SK-N-SH (cell line): ENCODE measurements around the gene SLC16A10. TPM values are rescaled to one million over a fixed set of nuclear protein-coding genes. Genes with fewer than 3 reads are reported as not detected.

Source experiments
- CTCF ChIA-PET: fragments of 300-600, 350-600 bp; formaldehyde crosslinking; extraction: SDS; loops from one replicate; lab custom pipeline; 2021; lab: Yijun Ruan, JAX
- POLR2A ChIA-PET: fragments of 350-600 bp; sonication (Branson Sonifier 250); formaldehyde crosslinking; extraction: SDS; loops from one replicate; lab custom pipeline; 2020; ENCODE audit warnings: antibody characterized with exemption, inconsistent platforms; lab: Yijun Ruan, JAX
- DNase-seq: peaks from one replicate; pipeline ENCODE4 v3.0.0; 2012
- H2AFZ ChIP-seq: fragments of 200-600 bp; sonication (generic); 2 replicates; pipeline ENCODE4 v1.8.1; 2016; ENCODE audit warnings: antibody characterized with exemption, mild to moderate bottlenecking, low read depth
- H3F3A ChIP-seq: fragments of 200-600 bp; sonication (generic); replicated peaks from 2 replicates; pipeline ENCODE3; 2016; ENCODE audit warnings: antibody characterized with exemption, mild to moderate bottlenecking; ENCODE audit not compliant: insufficient read depth
- H3K27ac ChIP-seq, 2 experiments: fragments of 200-500 bp in 1 of 2; fragments of 200-600 bp in 1 of 2; sonication (Bioruptor generic) in 1 of 2; sonication (generic), shearing (Covaris generic) in 1 of 2; 2 replicates each; pipeline versions ENCODE4 v1.5.1 to v1.6.1; 2014 to 2016; ENCODE audit warnings: low read depth in 2 of 2, inconsistent platforms in 1 of 2, low read length in 1 of 2, mild to moderate bottlenecking in 1 of 2, mixed read lengths in 1 of 2
- H3K27me3 ChIP-seq: fragments of 200-600 bp; sonication (generic), shearing (Covaris generic); 2 replicates; pipeline ENCODE4 v1.6.1; 2016; ENCODE audit warnings: mixed run types; ENCODE audit not compliant: insufficient read depth
- H3K36me3 ChIP-seq, 2 experiments: fragments of 200-500 bp in 1 of 2; fragments of 200-600 bp in 1 of 2; sonication (Bioruptor generic) in 1 of 2; sonication (generic) in 1 of 2; replicated peaks in 1 of 2; 2 replicates each; pipeline versions ENCODE3 to v1.5.1; 2014 to 2016; ENCODE audit warnings: low read length in 1 of 2, mild to moderate bottlenecking in 1 of 2; ENCODE audit not compliant: insufficient read depth in 2 of 2, control insufficient read depth in 1 of 2
- H3K4me1 ChIP-seq, 2 experiments: fragments of 200-500 bp in 1 of 2; fragments of 200-600 bp in 1 of 2; sonication (Bioruptor generic) in 1 of 2; sonication (generic), shearing (Covaris generic) in 1 of 2; 2 replicates each; pipeline versions ENCODE4 v1.5.1 to v1.6.1; 2014 to 2016; ENCODE audit warnings: low read depth in 1 of 2, low read length in 1 of 2, mixed run types in 1 of 2; ENCODE audit not compliant: insufficient read depth in 2 of 2, control insufficient read depth in 1 of 2
- H3K4me2 ChIP-seq: fragments of 200-600 bp; sonication (generic), shearing (Covaris generic); 2 replicates; pipeline ENCODE4 v1.6.1; 2017; ENCODE audit warnings: mixed run types
- H3K4me3 ChIP-seq, 2 experiments: fragments of 200-500 bp in 1 of 2; fragments of 200-600 bp in 1 of 2; sonication (Bioruptor generic) in 1 of 2; sonication (generic), shearing (Covaris generic) in 1 of 2; 2 replicates each; pipeline versions ENCODE4 v1.5.1 to v1.8.1; 2014 to 2016; ENCODE audit warnings: low read depth in 2 of 2, inconsistent platforms in 1 of 2, low read length in 1 of 2, mild to moderate bottlenecking in 1 of 2, mixed read lengths in 1 of 2, moderate library complexity in 1 of 2
- H3K79me2 ChIP-seq: fragments of 200-600 bp; sonication (generic); 2 replicates; pipeline ENCODE4 v1.8.1; 2017; ENCODE audit warnings: mild to moderate bottlenecking; ENCODE audit not compliant: insufficient read depth
- H3K9ac ChIP-seq: fragments of 200-600 bp; sonication (generic); 2 replicates; pipeline ENCODE4 v1.6.1; 2017; ENCODE audit warnings: mixed run types
- H3K9me2 ChIP-seq: fragments of 200-600 bp; sonication (generic); 2 replicates; pipeline ENCODE4 v1.6.1; 2017; ENCODE audit warnings: mixed run types
- H3K9me3 ChIP-seq: fragments of 200-600 bp; sonication (generic); 2 replicates; pipeline ENCODE4 v1.6.1; 2017; ENCODE audit warnings: mixed run types, mild to moderate bottlenecking, moderate library complexity
- H4K20me1 ChIP-seq: fragments of 200-600 bp; sonication (generic); 2 replicates; pipeline ENCODE4 v1.6.1; 2017; ENCODE audit warnings: mild to moderate bottlenecking, mixed run types; ENCODE audit not compliant: insufficient read depth
- FOXM1 ChIP-seq: IDR thresholded peaks from 2 replicates; pipeline ENCODE4 v1.4.0; 2012; ENCODE audit warnings: low read depth, mild to moderate bottlenecking
- GABPA ChIP-seq: IDR thresholded peaks from 2 replicates; pipeline ENCODE4 v1.4.0; 2012; ENCODE audit warnings: low read depth, mild to moderate bottlenecking
- MXI1 ChIP-seq: IDR thresholded peaks from 2 replicates; pipeline ENCODE4 v1.6.1; 2012; ENCODE audit warnings: mild to moderate bottlenecking, low read depth, low read length, improper control_type of control experiment
- NRF1 ChIP-seq: IDR thresholded peaks from 2 replicates; pipeline ENCODE4 v1.6.1; 2012; ENCODE audit warnings: low read depth, mild to moderate bottlenecking, low read length
- POLR2AphosphoS5 ChIP-seq: IDR thresholded peaks from 2 replicates; pipeline ENCODE4 v1.6.1; 2012; ENCODE audit warnings: low read depth, low read length
- RAD21 ChIP-seq: IDR thresholded peaks from 2 replicates; pipeline ENCODE4 v1.6.1; 2012; ENCODE audit warnings: mild to moderate bottlenecking, low read length
- RFX5 ChIP-seq: IDR thresholded peaks from 2 replicates; pipeline ENCODE4 v1.6.1; 2012; ENCODE audit warnings: mild to moderate bottlenecking, improper control_type of control experiment, low read length
- RXRA ChIP-seq: IDR thresholded peaks from 2 replicates; pipeline ENCODE4 v1.4.0; 2012; ENCODE audit warnings: low read depth, mild to moderate bottlenecking, borderline replicate concordance
- SMC3 ChIP-seq: IDR thresholded peaks from 2 replicates; pipeline ENCODE4 v1.6.1; 2012; ENCODE audit warnings: low read depth, low read length, improper control_type of control experiment
- TCF12 ChIP-seq: IDR thresholded peaks from 2 replicates; pipeline ENCODE4 v1.4.0; 2012
- WGBS: methylation state at CpG from one replicate; pipeline ENCODE4 v1.1.6; 2017; ENCODE audit warnings: low lambda C conversion rate; 5-methylcytosine and 5-hydroxymethylcytosine counted together
- polyA plus RNA-seq, 3 experiments: library from polyadenylated mRNA; depleted of rRNA; stranded (reverse); fragments of >200 nt; gene quantifications; 2 replicates each; pipeline ENCODE4 v1.2.3, GENCODE V29; 2012
- TF ChIP-seq, protein P1 (sequence below): IDR thresholded peaks from 2 replicates; pipeline ENCODE4 v1.4.0; 2012; ENCODE audit warnings: low read depth, borderline replicate concordance
- TF ChIP-seq, protein P2 (sequence below): fragments of 150-350 bp; IDR thresholded peaks from 2 replicates; pipeline ENCODE4 v1.6.1; 2017; ENCODE audit warnings: antibody characterized with exemption, low read length, low read depth, borderline replicate concordance
- TF ChIP-seq, protein P3 (sequence below): IDR thresholded peaks from 2 replicates; pipeline ENCODE4; 2012
- TF ChIP-seq, protein P4 (sequence below): IDR thresholded peaks from 2 replicates; pipeline ENCODE4 v1.6.1; 2012; ENCODE audit warnings: mild to moderate bottlenecking, low read depth, low read length, moderate library complexity
- TF ChIP-seq, protein P5 (sequence below): fragments of 200-600 bp; sonication (generic); IDR thresholded peaks from 2 replicates; pipeline ENCODE4 v1.6.1; 2017; ENCODE audit warnings: antibody characterized with exemption, mild to moderate bottlenecking, moderate library complexity
- TF ChIP-seq, protein P6 (sequence below): IDR thresholded peaks from 2 replicates; pipeline ENCODE4 v1.4.0; 2012; ENCODE audit warnings: low read depth

The SLC16A10 gene
- polyA plus RNA-seq, 1 of the 3 experiments (the other 2 are of a cell fraction) = 0.12 TPM

DNA sequence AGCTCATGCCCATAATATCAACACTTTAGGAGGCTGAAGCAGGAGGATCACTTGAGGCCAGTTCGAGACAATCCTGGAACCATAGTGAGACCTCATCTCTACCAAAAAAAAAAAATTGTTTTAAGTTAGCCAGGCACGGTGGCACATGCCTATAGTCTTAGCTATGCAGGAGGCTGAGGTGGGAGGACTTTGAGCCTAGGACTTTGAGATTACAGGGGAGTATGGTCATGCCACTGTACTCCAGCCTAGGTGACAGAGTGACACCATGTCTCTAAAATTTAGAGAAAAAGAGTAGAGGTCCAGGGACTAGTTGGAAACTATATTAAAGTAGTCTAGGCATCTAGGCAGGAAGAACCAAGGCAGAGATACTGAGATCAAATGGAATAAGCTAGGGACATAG lies 121.6 kb downstream of the SLC16A10 start:
- Histone ChIP-seq H3K9me3 (no peaks in the 10 kb centered on the region), H4K20me1 (no peaks in the 10 kb centered on the region), H3K36me3 (no peaks in the 10 kb centered on the region), H3K79me2 (no peaks in the 10 kb centered on the region), H2AFZ (no peak overlapping the region), H3K9ac (no peak overlapping the region), H3K4me1 (no peaks in the 10 kb centered on the region), H3F3A (no peaks in the 10 kb centered on the region), H3K4me3 (no peak overlapping the region), H3K27me3 (no peaks in the 10 kb centered on the region), H3K9me2 (no peaks in the 10 kb centered on the region), H3K4me2 (no peak overlapping the region), H3K27ac (no peak overlapping the region)
- CTCF ChIA-PET = interaction anchor here (0.6 to 5.8 kb wide), 17 partner anchors 9 to 216 kb away, joined by 3 to 108 read pairs (median 7); no protein-coding TSS in a partner anchor
- 60% methylated on average over 2 of the region's 2 CpGs for WGBS
- TF ChIP-seq, protein P1, sequence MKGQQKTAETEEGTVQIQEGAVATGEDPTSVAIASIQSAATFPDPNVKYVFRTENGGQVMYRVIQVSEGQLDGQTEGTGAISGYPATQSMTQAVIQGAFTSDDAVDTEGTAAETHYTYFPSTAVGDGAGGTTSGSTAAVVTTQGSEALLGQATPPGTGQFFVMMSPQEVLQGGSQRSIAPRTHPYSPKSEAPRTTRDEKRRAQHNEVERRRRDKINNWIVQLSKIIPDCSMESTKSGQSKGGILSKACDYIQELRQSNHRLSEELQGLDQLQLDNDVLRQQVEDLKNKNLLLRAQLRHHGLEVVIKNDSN = no peak
- TF ChIP-seq TCF12 = no peak
- TF ChIP-seq, protein P2, sequence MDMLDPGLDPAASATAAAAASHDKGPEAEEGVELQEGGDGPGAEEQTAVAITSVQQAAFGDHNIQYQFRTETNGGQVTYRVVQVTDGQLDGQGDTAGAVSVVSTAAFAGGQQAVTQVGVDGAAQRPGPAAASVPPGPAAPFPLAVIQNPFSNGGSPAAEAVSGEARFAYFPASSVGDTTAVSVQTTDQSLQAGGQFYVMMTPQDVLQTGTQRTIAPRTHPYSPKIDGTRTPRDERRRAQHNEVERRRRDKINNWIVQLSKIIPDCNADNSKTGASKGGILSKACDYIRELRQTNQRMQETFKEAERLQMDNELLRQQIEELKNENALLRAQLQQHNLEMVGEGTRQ = no peak
- no peak for TF ChIP-seq SMC3
- no peak for TF ChIP-seq NRF1
- TF ChIP-seq RXRA = no peak
- no peak for TF ChIP-seq POLR2AphosphoS5
- TF ChIP-seq FOXM1 = no peak
- TF ChIP-seq, protein P3, sequence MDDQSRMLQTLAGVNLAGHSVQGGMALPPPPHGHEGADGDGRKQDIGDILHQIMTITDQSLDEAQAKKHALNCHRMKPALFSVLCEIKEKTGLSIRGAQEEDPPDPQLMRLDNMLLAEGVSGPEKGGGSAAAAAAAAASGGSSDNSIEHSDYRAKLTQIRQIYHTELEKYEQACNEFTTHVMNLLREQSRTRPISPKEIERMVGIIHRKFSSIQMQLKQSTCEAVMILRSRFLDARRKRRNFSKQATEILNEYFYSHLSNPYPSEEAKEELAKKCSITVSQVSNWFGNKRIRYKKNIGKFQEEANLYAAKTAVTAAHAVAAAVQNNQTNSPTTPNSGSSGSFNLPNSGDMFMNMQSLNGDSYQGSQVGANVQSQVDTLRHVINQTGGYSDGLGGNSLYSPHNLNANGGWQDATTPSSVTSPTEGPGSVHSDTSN = no peak
- TF ChIP-seq GABPA = no peak
- POLR2A ChIA-PET = no interaction called here
- no peak for DNase-seq

DNA sequence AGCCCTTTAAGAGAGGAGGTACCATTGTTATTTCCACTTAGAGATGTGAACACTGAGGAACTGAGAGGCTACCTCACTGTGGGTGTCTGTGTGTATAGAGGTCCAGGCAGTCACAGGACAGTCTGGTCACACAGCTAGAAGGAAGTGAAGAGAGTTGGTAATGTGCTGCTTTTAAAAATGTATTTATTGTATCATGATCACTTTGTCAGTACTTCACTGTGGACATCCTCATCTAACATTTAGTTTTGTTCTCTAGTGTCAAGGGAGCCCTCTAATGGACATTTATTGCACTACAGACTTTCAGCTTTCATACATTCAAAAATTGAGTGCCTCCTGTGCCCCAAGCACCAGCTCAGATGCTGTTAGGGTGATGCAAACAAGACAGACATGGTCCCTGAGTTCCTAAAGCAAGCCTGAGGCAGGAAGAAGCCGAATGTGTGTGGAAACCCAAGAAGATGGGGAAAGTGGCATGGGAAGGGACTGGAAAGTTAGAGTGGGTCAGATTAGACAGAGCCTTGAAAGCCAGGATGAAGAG lies 123.0 kb downstream of the SLC16A10 start:
- Histone ChIP-seq H3K79me2 (no peaks in the 10 kb centered on the region), H2AFZ (0 out of 2 replicates have a peak overlapping the region, but pooled peaks have one; percentile 6), H3K36me3 (no peaks in the 10 kb centered on the region), H3K4me3 (no peak overlapping the region), H3K27me3 (no peaks in the 10 kb centered on the region), H4K20me1 (no peaks in the 10 kb centered on the region), H3K27ac (no peak overlapping the region), H3K4me1 (no peaks in the 10 kb centered on the region), H3K9ac (no peak overlapping the region), H3K9me3 (no peaks in the 10 kb centered on the region), H3K4me2 (no peak overlapping the region), H3F3A (no peaks in the 10 kb centered on the region), H3K9me2 (no peaks in the 10 kb centered on the region)
- WGBS = 4% methylated on average over 1 of the region's 1 CpG
- TF ChIP-seq MXI1 = no peak
- TF ChIP-seq, protein P4, sequence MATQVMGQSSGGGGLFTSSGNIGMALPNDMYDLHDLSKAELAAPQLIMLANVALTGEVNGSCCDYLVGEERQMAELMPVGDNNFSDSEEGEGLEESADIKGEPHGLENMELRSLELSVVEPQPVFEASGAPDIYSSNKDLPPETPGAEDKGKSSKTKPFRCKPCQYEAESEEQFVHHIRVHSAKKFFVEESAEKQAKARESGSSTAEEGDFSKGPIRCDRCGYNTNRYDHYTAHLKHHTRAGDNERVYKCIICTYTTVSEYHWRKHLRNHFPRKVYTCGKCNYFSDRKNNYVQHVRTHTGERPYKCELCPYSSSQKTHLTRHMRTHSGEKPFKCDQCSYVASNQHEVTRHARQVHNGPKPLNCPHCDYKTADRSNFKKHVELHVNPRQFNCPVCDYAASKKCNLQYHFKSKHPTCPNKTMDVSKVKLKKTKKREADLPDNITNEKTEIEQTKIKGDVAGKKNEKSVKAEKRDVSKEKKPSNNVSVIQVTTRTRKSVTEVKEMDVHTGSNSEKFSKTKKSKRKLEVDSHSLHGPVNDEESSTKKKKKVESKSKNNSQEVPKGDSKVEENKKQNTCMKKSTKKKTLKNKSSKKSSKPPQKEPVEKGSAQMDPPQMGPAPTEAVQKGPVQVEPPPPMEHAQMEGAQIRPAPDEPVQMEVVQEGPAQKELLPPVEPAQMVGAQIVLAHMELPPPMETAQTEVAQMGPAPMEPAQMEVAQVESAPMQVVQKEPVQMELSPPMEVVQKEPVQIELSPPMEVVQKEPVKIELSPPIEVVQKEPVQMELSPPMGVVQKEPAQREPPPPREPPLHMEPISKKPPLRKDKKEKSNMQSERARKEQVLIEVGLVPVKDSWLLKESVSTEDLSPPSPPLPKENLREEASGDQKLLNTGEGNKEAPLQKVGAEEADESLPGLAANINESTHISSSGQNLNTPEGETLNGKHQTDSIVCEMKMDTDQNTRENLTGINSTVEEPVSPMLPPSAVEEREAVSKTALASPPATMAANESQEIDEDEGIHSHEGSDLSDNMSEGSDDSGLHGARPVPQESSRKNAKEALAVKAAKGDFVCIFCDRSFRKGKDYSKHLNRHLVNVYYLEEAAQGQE = no peak
- TF ChIP-seq, protein P2 = no peak
- no peak for TF ChIP-seq RFX5
- TF ChIP-seq RAD21 = peak; percentile 92
- TF ChIP-seq RXRA = no peak
- TF ChIP-seq, protein P5, sequence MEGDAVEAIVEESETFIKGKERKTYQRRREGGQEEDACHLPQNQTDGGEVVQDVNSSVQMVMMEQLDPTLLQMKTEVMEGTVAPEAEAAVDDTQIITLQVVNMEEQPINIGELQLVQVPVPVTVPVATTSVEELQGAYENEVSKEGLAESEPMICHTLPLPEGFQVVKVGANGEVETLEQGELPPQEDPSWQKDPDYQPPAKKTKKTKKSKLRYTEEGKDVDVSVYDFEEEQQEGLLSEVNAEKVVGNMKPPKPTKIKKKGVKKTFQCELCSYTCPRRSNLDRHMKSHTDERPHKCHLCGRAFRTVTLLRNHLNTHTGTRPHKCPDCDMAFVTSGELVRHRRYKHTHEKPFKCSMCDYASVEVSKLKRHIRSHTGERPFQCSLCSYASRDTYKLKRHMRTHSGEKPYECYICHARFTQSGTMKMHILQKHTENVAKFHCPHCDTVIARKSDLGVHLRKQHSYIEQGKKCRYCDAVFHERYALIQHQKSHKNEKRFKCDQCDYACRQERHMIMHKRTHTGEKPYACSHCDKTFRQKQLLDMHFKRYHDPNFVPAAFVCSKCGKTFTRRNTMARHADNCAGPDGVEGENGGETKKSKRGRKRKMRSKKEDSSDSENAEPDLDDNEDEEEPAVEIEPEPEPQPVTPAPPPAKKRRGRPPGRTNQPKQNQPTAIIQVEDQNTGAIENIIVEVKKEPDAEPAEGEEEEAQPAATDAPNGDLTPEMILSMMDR = peak; percentile 81
- TF ChIP-seq, protein P6, sequence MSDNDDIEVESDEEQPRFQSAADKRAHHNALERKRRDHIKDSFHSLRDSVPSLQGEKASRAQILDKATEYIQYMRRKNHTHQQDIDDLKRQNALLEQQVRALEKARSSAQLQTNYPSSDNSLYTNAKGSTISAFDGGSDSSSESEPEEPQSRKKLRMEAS = no peak
- TF ChIP-seq SMC3 = peak; percentile 79
- ChIA-PET POLR2A (no interaction called here), CTCF (interaction anchor here (0.6 to 5.8 kb wide), 59 partner anchors 9 to 681 kb away, joined by 3 to 108 read pairs (median 4); partner anchors contain the start of gene SLC16A10)
- DNase-seq = peak; percentile 61
